ENCODE data around the gene IWS1.
"Not testable (repeated sequence)": the region's sequence is repeated elsewhere in the genome, so short reads cannot be mapped to it uniquely, and the experiment has no call there.

Gene IWS1

DNA sequence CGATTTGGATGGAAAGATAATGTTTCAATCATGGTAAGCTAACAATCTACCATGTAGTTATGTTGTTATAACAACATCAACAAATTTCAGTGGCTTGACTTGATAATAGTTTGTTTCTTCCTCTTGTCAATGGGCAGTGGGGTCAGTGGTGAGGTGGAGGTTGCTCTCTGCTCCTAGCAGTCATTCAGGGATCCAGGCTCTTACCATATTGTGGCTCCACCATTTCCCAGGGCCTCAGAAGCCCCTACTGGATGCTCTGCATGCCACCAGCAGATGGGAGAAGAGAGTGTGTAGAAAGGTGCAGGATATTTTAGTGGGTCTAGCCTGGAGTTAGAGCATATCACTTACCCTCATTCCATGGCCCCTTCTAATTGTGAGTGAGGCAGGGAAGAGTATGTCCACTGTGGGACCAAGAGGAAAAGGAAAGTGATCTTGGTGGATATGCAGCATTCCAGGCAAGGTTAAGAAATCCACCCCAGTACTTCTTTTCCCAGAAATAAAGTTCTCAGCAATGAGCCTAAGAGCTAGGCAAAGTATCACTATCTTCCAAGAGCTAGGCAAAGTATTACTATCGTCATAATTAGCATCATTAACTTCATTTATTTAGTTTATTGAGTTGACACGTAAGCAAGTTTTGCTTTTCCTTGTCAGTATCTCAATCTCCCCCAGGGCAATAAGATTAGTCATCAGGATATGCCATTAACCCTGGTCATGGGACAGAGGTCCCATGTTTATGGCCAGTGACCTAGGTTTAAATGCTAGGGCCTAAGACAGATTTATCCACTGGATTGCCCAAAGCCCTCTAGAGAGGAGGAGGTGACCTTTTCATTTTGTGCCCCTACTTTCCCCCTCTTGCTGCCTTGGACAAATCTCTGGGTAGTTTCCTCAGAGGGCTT lies 4.2 kb upstream of the IWS1 start:
- TF ChIP-seq, protein P1, sequence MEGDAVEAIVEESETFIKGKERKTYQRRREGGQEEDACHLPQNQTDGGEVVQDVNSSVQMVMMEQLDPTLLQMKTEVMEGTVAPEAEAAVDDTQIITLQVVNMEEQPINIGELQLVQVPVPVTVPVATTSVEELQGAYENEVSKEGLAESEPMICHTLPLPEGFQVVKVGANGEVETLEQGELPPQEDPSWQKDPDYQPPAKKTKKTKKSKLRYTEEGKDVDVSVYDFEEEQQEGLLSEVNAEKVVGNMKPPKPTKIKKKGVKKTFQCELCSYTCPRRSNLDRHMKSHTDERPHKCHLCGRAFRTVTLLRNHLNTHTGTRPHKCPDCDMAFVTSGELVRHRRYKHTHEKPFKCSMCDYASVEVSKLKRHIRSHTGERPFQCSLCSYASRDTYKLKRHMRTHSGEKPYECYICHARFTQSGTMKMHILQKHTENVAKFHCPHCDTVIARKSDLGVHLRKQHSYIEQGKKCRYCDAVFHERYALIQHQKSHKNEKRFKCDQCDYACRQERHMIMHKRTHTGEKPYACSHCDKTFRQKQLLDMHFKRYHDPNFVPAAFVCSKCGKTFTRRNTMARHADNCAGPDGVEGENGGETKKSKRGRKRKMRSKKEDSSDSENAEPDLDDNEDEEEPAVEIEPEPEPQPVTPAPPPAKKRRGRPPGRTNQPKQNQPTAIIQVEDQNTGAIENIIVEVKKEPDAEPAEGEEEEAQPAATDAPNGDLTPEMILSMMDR (conservative IDR thresholded peaks at IDR 0.05; ENCODE audit: control insufficient read depth, insufficient read depth, low read depth, low read length), result no peak
- no peak for DNase-seq (ENCODE audit: low read depth)
- H3K4me3 ChIP-seq (ENCODE audit: control insufficient read depth, low read depth, low read length), result no peak overlapping the region

DNA sequence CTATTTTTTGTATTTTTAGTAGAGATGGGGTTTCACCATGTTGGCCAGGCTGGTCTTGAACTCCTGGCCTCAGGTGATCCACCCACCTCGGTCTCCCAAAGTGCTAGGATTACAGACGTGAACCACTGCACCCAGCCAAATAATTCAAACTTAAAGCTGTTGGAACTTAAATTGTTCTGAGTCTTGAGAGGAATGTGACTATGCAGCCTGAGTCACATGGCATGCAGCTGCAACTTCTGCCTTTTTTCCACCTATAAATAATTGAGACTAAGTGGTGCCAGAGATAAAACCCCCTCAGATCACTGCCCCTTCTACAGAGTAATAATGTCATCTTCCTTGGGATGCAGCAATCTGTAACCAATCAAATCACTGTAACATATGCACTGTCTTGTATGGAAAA lies 3.1 kb upstream of the IWS1 start:
- H3K4me3 ChIP-seq (ENCODE audit: control insufficient read depth, low read depth, low read length); DNase-seq (ENCODE audit: low read depth): not testable (repeated sequence)

DNA sequence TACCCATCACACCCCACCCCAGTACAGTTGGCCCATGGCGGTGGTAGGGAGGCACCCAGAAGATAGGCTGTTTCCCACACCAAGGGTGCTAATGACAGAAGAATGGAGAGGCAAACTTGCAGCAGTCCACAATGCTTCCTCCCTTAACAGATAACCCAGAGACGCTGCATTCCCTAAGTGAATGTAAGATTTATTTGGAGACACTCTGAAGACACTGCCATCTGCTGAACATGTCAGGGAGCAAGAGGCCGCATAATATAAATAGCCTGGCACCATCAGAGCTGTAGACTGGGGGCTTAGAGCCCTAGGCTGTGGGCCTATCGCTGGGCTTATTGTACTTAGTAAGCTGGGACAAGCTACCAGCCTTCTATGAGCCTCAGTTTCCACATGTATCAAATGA lies 2.2 kb upstream of the IWS1 start:
- no peak for DNase-seq (ENCODE audit: low read depth)
- no peak overlapping the region for H3K4me3 ChIP-seq (ENCODE audit: control insufficient read depth, low read depth, low read length)
- TF ChIP-seq, protein P1 (conservative IDR thresholded peaks at IDR 0.05; ENCODE audit: control insufficient read depth, insufficient read depth, low read depth, low read length), result no peak

DNA sequence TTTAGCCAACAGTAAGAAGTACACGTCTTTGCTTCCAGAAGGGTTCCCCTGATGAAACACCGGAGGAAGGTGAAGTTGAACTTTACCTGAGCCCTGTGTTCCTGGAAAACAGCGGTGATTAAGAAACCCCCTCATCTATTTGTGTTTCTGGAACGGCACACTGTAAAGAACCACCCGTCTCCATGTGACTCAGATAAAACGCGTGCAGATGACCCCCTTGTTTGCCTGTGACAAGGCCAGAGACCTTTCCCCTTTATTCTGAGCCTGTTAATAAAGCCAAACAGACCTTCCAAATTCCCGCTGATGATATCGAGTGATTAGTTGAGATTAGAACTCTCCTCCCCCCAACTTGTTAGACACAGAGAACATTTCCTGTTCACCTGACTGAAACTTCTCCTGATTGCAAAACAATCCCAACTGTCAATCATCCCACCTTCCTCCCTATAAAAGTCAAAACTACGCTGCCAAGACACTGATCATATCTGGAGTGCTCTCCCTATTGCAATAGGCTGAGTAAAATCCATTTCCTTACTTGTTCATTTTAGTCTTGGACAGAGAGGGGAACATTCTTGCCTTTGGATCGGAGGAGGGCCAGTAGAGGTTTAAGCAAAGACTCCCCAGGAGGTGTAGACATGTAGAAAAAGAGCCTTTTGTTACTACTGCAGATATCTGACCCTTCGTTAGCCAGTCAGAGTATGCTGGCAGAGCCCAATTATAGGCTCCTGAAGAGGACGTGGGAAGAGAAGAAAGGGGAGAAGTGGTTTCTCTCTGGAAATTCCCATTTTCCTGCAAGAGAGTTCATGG lies 914 bp upstream of the IWS1 start:
- TF ChIP-seq, protein P1 (conservative IDR thresholded peaks at IDR 0.05; ENCODE audit: control insufficient read depth, insufficient read depth, low read depth, low read length), result no peak
- H3K4me3 ChIP-seq (ENCODE audit: control insufficient read depth, low read depth, low read length), result peak overlapping the region; percentile 63
- no peak for DNase-seq (ENCODE audit: low read depth)

DNA sequence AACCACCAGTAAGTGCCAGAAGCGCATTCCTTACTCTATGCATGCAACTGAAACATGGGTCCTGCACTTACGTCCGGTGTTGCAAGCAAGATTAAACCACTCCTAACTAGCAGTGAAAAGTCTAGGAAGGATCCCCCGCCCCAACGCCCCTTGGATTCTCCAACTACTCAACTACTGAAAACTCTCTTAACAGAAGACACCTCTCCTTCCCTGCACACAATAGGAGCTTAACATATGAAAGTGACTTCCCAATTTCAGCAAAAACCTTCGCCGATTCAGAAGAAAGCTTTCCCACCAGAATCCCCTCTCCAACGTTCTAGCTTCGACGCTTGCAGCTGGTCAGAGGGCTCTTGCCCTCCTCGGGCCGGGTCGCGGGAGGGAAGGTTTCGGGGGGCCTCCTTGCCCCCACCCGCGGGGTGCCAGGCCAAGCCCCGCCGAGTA lies 578 bp downstream of the IWS1 start:
- TF ChIP-seq, protein P1 (conservative IDR thresholded peaks at IDR 0.05; ENCODE audit: control insufficient read depth, insufficient read depth, low read depth, low read length), result no peak
- peak; percentile 52 for DNase-seq (ENCODE audit: low read depth)
- H3K4me3 ChIP-seq (ENCODE audit: control insufficient read depth, low read depth, low read length), result peak overlapping the region; percentile 63

DNA sequence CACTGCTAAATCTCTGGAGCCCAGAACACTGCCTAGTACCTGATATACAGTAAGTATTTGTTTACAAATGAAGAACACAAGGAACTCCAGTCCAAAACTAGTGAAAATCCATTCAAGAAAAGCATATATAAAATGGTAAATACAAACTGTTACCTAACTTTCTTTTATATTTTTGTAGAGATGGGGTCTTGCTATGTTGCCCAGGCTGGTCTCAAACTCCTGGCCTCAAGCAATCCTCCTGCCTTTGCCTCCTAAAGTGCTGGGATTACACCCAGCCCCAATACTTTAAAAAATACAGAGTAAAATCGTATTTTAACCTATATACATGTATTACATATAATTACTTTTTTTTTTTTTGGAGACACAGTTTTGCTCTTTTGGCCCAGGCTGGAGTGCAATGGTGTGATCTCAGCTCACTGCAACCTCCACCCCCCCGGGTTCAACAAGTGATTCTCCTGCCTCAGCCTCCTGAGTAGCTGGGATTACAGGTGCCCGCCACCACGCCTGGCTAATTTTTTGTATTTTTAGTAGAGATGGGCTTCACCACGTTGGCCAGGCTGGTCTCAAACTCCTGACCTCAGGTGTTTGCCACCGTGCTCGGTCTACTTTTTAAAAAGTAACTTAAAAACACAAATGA lies 2.0 kb downstream of the IWS1 start:
- H3K4me3 ChIP-seq (ENCODE audit: control insufficient read depth, low read depth, low read length), result not testable (repeated sequence)

DNA sequence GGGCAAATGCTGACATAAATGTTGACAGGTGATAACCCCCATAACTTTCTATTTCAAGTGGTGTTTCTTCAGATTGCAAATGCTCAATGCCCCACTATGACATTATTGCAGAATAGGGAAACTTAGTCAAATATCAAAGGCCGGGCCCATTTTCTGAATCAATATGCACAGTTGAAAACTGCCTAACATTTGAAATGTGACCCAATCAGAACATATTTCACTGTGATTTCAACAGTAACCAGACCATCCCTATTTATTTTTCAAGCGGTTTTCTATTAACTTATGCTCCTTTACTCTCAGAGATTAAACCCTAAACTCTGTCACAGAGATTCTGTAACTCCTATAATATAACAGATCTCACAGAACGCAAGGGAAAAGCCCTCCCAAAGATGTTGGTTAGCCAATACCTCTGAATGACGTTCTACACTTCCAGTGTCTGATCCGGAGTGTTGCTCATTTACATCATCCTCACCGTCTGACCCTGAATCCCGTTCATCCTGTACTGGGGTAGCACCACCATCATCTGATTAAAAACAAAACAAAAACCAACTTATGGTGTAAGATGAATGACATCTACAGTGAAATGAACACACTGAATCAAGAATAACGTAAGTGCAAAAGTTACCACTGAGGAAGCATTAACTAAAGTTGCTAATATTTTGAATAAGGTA lies 2.9 kb downstream of the IWS1 start:
- TF ChIP-seq, protein P1 (conservative IDR thresholded peaks at IDR 0.05; ENCODE audit: control insufficient read depth, insufficient read depth, low read depth, low read length), result no peak
- no peak overlapping the region for H3K4me3 ChIP-seq (ENCODE audit: control insufficient read depth, low read depth, low read length)
- DNase-seq (ENCODE audit: low read depth), result peak; percentile 61

More for the DNA sequence above, 2.0 kb downstream of the IWS1 start:
- DNase-seq (ENCODE audit: low read depth), result not testable (repeated sequence)

All from fibroblast of mammary gland (primary cell).